HCT116 (cell line): Measurements from ENCODE around the gene TCEAL3. TPM values are rescaled to one million over a fixed set of nuclear protein-coding genes. Genes with fewer than 3 reads are reported as not detected.

ENCODE experiments used
- ATAC-seq: fragments of 200-7000 bp; cut with Tn5 transposase; 2 replicates; pipeline ENCODE4 v1.9.1; 2020; ENCODE audit warnings: mild to moderate bottlenecking, moderate library complexity
- BruUV-seq: library from RNA; stranded (reverse); fragments of 400-500 nt; replicated peaks from 2 replicates; lab custom pipeline; 2021; lab: Mats Ljungman, UMichigan
- CTCF ChIA-PET: fragments of 300-600 bp; sonication (Branson Sonifier 250); formaldehyde crosslinking; loops from one replicate; lab custom pipeline; 2021; ENCODE audit warnings: antibody characterized with exemption; lab: Charles Lee
- POLR2A ChIA-PET: fragments of 300-600, 350-600 bp; sonication (Branson Sonifier 250); formaldehyde crosslinking; loops from one replicate; lab custom pipeline; 2021; ENCODE audit warnings: antibody characterized with exemption; lab: Charles Lee
- RAD21 ChIA-PET, 2 experiments: fragments of 300-600 bp; sonication (Branson Sonifier 250); formaldehyde crosslinking; loops; one replicate each; lab custom pipeline; 2023; ENCODE audit warnings: low total read pairs in 2 of 2; ENCODE audit not compliant: uncharacterized antibody in 2 of 2, unreplicated experiment in 2 of 2, low non-redundant PET in 1 of 2; lab: Charles Lee
- DNase-seq: peaks from one replicate; pipeline ENCODE4 v3.0.0-alpha.2; 2010; ENCODE audit warnings: low read depth, low spot score
- H2AFZ ChIP-seq: fragments of 200-600 bp; shearing (Covaris generic), sonication (generic); 2 replicates; pipeline ENCODE4 v1.6.1; 2017; ENCODE audit warnings: low read depth, mixed run types, mixed read lengths, antibody characterized with exemption, low read length; ENCODE audit not compliant: poor library complexity, severe bottlenecking
- H3K27ac ChIP-seq: 2 replicates; pipeline ENCODE4 v1.5.1; 2012; ENCODE audit warnings: low read depth, low read length
- H3K27me3 ChIP-seq: fragments of 200-600 bp; sonication (generic); 2 replicates; pipeline ENCODE4 v1.6.1; 2016; ENCODE audit warnings: mixed run types, low read length, mixed read lengths; ENCODE audit not compliant: insufficient read depth
- H3K36me3 ChIP-seq, 2 experiments: fragments of 200-500 bp in 1 of 2; fragments of 200-600 bp in 1 of 2; sonication (Bioruptor generic) in 1 of 2; sonication (generic) in 1 of 2; 2 replicates each; pipeline versions ENCODE4 v1.5.1 to v1.6.1; 2014 to 2016; ENCODE audit warnings: low read length in 2 of 2, inconsistent platforms in 1 of 2, mixed read lengths in 1 of 2, mixed run types in 1 of 2; ENCODE audit not compliant: insufficient read depth in 2 of 2, control insufficient read depth in 1 of 2
- H3K4me1 ChIP-seq, 2 experiments: fragments of 200-600 bp in 1 of 2; sonication (generic) in 1 of 2; 2 replicates each; pipeline versions ENCODE4 v1.5.1 to v1.6.1; 2012 to 2017; ENCODE audit warnings: low read length in 2 of 2, inconsistent platforms in 1 of 2, mild to moderate bottlenecking in 1 of 2, mixed read lengths in 1 of 2, mixed run types in 1 of 2, moderate library complexity in 1 of 2; ENCODE audit not compliant: insufficient read depth in 2 of 2, control insufficient read depth in 1 of 2
- H3K4me2 ChIP-seq: fragments of 200-600 bp; sonication (generic); 2 replicates; pipeline ENCODE4 v1.6.1; 2017; ENCODE audit warnings: mixed run types, low read length, mixed read lengths
- H3K4me3 ChIP-seq, 2 experiments: fragments of 200-600 bp in 1 of 2; sonication (generic) in 1 of 2; replicated peaks in 1 of 2; 2 replicates each; pipeline ENCODE4 v1.5.1; 2011 to 2016; ENCODE audit warnings: low read length in 2 of 2, control low read depth in 1 of 2, low read depth in 1 of 2, mild to moderate bottlenecking in 1 of 2, mixed read lengths in 1 of 2, mixed run types in 1 of 2
- H3K79me2 ChIP-seq: fragments of 200-600 bp; sonication (generic); 2 replicates; pipeline ENCODE4 v1.6.1; 2017; ENCODE audit warnings: mild to moderate bottlenecking, mixed run types, low read length, moderate library complexity, mixed read lengths; ENCODE audit not compliant: insufficient read depth
- H3K9ac ChIP-seq: fragments of 200-600 bp; sonication (generic); 2 replicates; pipeline ENCODE4 v1.6.1; 2016; ENCODE audit warnings: low read length, mixed read lengths
- H3K9me2 ChIP-seq: fragments of 200-600 bp; sonication (generic), shearing (Covaris generic); 2 replicates; pipeline ENCODE4 v1.6.1; 2017; ENCODE audit warnings: mixed run types, mild to moderate bottlenecking, moderate library complexity; ENCODE audit not compliant: insufficient read depth
- H3K9me3 ChIP-seq, 2 experiments: fragments of 200-500 bp in 1 of 2; fragments of 200-600 bp in 1 of 2; sonication (Bioruptor generic) in 1 of 2; sonication (generic) in 1 of 2; 2 replicates each; pipeline ENCODE4 v1.6.1; 2014 to 2017; ENCODE audit warnings: low read length in 2 of 2, mixed read lengths in 2 of 2, inconsistent platforms in 1 of 2, low read depth in 1 of 2, mild to moderate bottlenecking in 1 of 2, mixed run types in 1 of 2, moderate library complexity in 1 of 2; ENCODE audit not compliant: control insufficient read depth in 1 of 2, insufficient read depth in 1 of 2
- H4K20me1 ChIP-seq: fragments of 200-600 bp; sonication (generic), shearing (Covaris generic); 2 replicates; pipeline ENCODE4 v1.6.1; 2017; ENCODE audit warnings: mixed run types, mild to moderate bottlenecking, moderate library complexity; ENCODE audit not compliant: insufficient read depth
- CEBPB ChIP-seq: IDR thresholded peaks from 2 replicates; pipeline ENCODE4 v1.6.1; 2012; ENCODE audit warnings: low read depth
- ELF1 ChIP-seq: IDR thresholded peaks from 2 replicates; pipeline ENCODE4 v1.6.1; 2012; ENCODE audit warnings: low read depth, borderline replicate concordance
- EZH2 ChIP-seq: fragments of 200-600 bp; sonication (generic); IDR thresholded peaks from 2 replicates; pipeline ENCODE4 v1.6.1; 2017; ENCODE audit warnings: antibody characterized with exemption, mixed run types
- JUND ChIP-seq: IDR thresholded peaks from 2 replicates; pipeline ENCODE4 v1.6.1; 2012
- RAD21 ChIP-seq: IDR thresholded peaks from 2 replicates; pipeline ENCODE4 v1.6.1; 2012; ENCODE audit warnings: low read depth, mild to moderate bottlenecking
- REST ChIP-seq: IDR thresholded peaks from 2 replicates; pipeline ENCODE4 v1.6.1; 2012; ENCODE audit warnings: low read depth
- SP1 ChIP-seq: IDR thresholded peaks from 2 replicates; pipeline ENCODE4 v1.6.1; 2012; ENCODE audit warnings: low read depth
- SRF ChIP-seq: IDR thresholded peaks from 2 replicates; pipeline ENCODE4 v1.6.1; 2012; ENCODE audit warnings: low read depth
- TCF7L2 ChIP-seq: IDR thresholded peaks from 2 replicates; pipeline ENCODE4 v1.7.0; 2011; ENCODE audit warnings: borderline replicate concordance, inconsistent platforms; ENCODE audit not compliant: insufficient read depth, insufficient read length; ENCODE audit errors: extremely low read depth
- ZNF274 ChIP-seq: fragments of 200-500 bp; sonication (Bioruptor generic); IDR thresholded peaks from 2 replicates; pipeline ENCODE4 v1.6.1; 2014; ENCODE audit warnings: mild to moderate bottlenecking, low read depth, low read length, inconsistent platforms
- intact Hi-C: fragments of 100-400 bp; cut with micrococcal nuclease; formaldehyde crosslinking; loops from 2 replicates; pipeline ENCODE4 v1.10.0; 2022
- total RNA-seq: library from RNA; stranded (reverse); gene quantifications from one replicate; pipeline ENCODE4 v1.2.1, GENCODE V29; 2021; ENCODE audit not compliant: unreplicated experiment

Gene TCEAL3
- total RNA-seq, 1 experiment from 2014 or later, result not detected

GRCh38 chrX:103616676-103617186, 9.0 kb downstream of the TCEAL3 start (continued):
- TF ChIP-seq EZH2, result no peak
- TF ChIP-seq ELF1, result no peak
- TF ChIP-seq RAD21, result no peak
- TF ChIP-seq REST, result no peak

GRCh38 chrX:103624111-103624510, 16.3 kb downstream of the TCEAL3 start:
- H3K79me2 ChIP-seq, result no peaks in the 10 kb centered on the region
- H3K9me3 ChIP-seq, result no peaks in the 10 kb centered on the region
- H3K4me3 ChIP-seq, result no peak overlapping the region
- ChIA-PET POLR2A (no interaction called here), RAD21 (no interaction called here), CTCF (no interaction called here)
- no peak overlapping the region for H3K4me2 ChIP-seq
- no peak for ATAC-seq
- no TSS peak for BruUV-seq
- no peak for DNase-seq
- no peak overlapping the region for H3K27ac ChIP-seq
- no peaks in the 10 kb centered on the region for H3K9me2 ChIP-seq
- no peaks in the 10 kb centered on the region for H4K20me1 ChIP-seq
- TF ChIP-seq ZNF274 (no peak), JUND (no peak), TCF7L2 (no peak), SRF (no peak), SP1 (no peak), CEBPB (no peak)
- TF ChIP-seq, all 23 proteins: peak for 0
- Histone ChIP-seq H3K36me3 (no peaks in the 10 kb centered on the region), H2AFZ (no peak overlapping the region), H3K9ac (no peak overlapping the region), H3K27me3 (no peaks in the 10 kb centered on the region), H3K4me1 (no peaks in the 10 kb centered on the region)
- intact Hi-C loops, result no loop called here
